Endothelial cell of umbilical vein (primary cell): ENCODE data around the gene ITPKB. TPM values are rescaled to one million over a fixed set of nuclear protein-coding genes. Genes with fewer than 3 reads are reported as not detected.

Experiments used
- BruUV-seq: library from RNA; stranded (reverse); fragments of 400-500 nt; replicated peaks from 2 replicates; lab custom pipeline; 2021; lab: Mats Ljungman, UMichigan
- CTCF ChIA-PET: fragments of 300-600, 350-600 bp; sonication (Branson Sonifier 250); formaldehyde crosslinking; loops from one replicate; lab custom pipeline; 2021; ENCODE audit warnings: antibody characterized with exemption, inconsistent platforms; lab: Charles Lee
- POLR2A ChIA-PET: fragments of 300-600, 350-600 bp; sonication (Branson Sonifier 250); formaldehyde crosslinking; loops from one replicate; lab custom pipeline; 2021; ENCODE audit warnings: antibody characterized with exemption, inconsistent platforms; lab: Charles Lee
- DNase-seq: peaks from one replicate; pipeline ENCODE4 v3.0.0-alpha.2; 2011; ENCODE audit warnings: low read depth, low spot score
- FAIRE-seq: peaks from 2 replicates; lab custom pipeline; 2011; peaks lifted over from hg19 to GRCh38; lab: Jason Lieb, UNC
- H2AFZ ChIP-seq: 2 replicates; pipeline ENCODE4 v1.6.0; 2012; ENCODE audit warnings: low read depth, low read length, control low read depth, inconsistent platforms
- H3K27ac ChIP-seq: 2 replicates; pipeline ENCODE4 v1.5.1; 2011; ENCODE audit warnings: low read depth, mild to moderate bottlenecking, control low read depth, low read length, moderate library complexity; ENCODE audit not compliant: insufficient read depth
- H3K27me3 ChIP-seq, 2 experiments: 2 replicates each; pipeline versions ENCODE4 v1.6.0 to v1.6.1; 2011; ENCODE audit warnings: low read length in 2 of 2, mixed read lengths in 1 of 2; ENCODE audit not compliant: control insufficient read depth in 2 of 2, insufficient read depth in 2 of 2
- H3K36me3 ChIP-seq, 2 experiments: 2 replicates in 1 of 2; 3 replicates in 1 of 2; pipeline ENCODE4 v1.5.1; 2011; ENCODE audit warnings: low read length in 2 of 2, mild to moderate bottlenecking in 1 of 2, moderate library complexity in 1 of 2; ENCODE audit not compliant: control insufficient read depth in 2 of 2, insufficient read depth in 2 of 2; ENCODE audit errors: extremely low read depth in 1 of 2
- H3K4me1 ChIP-seq: 3 replicates; pipeline ENCODE4 v1.5.1; 2011; ENCODE audit warnings: mild to moderate bottlenecking, low read length; ENCODE audit not compliant: control insufficient read depth, insufficient read depth; ENCODE audit errors: extremely low read depth
- H3K4me2 ChIP-seq: 2 replicates; pipeline ENCODE4 v1.6.1; 2011; ENCODE audit warnings: low read length, control low read depth, mixed read lengths; ENCODE audit not compliant: insufficient read depth
- H3K4me3 ChIP-seq, 3 experiments: fragments of 200-600 bp in 1 of 3; sonication (generic), shearing (Covaris generic) in 1 of 3; replicated peaks in 1 of 3; 2 replicates each; pipeline ENCODE4 v1.5.1; 2011 to 2016; ENCODE audit warnings: control low read depth in 3 of 3, low read length in 3 of 3, mild to moderate bottlenecking in 2 of 3, inconsistent platforms in 1 of 3, low read depth in 1 of 3, moderate library complexity in 1 of 3; ENCODE audit not compliant: insufficient read depth in 1 of 3
- H3K79me2 ChIP-seq: 2 replicates; pipeline ENCODE4 v1.6.0; 2012; ENCODE audit warnings: low read length, inconsistent platforms; ENCODE audit not compliant: control insufficient read depth, insufficient read depth
- H3K9ac ChIP-seq: replicated peaks from 2 replicates; pipeline ENCODE3; 2011; ENCODE audit warnings: low read length, control low read depth; ENCODE audit not compliant: insufficient read depth; ENCODE audit errors: extremely low read depth
- H3K9me1 ChIP-seq: replicated peaks from 3 replicates; pipeline ENCODE4 v1.6.0; 2011; ENCODE audit warnings: mild to moderate bottlenecking, low read length; ENCODE audit not compliant: control insufficient read depth, insufficient read depth; ENCODE audit errors: extremely low read depth
- H3K9me3 ChIP-seq: replicated peaks from 2 replicates; pipeline ENCODE4 v1.5.1; 2012; ENCODE audit warnings: low read length, inconsistent platforms; ENCODE audit not compliant: control insufficient read depth, insufficient read depth
- H4K20me1 ChIP-seq: replicated peaks from 2 replicates; pipeline ENCODE3; 2011; ENCODE audit warnings: mild to moderate bottlenecking, low read length; ENCODE audit not compliant: control insufficient read depth, insufficient read depth; ENCODE audit errors: extremely low read depth
- CTCF ChIP-seq, 2 donors: IDR thresholded peaks; 1 replicate in 1 of 2; 2 replicates in 1 of 2; pipeline ENCODE4 v1.5.1; 2011; ENCODE audit warnings: low read length in 2 of 2, mild to moderate bottlenecking in 2 of 2, moderate library complexity in 2 of 2, control low read depth in 1 of 2, inconsistent platforms in 1 of 2, low read depth in 1 of 2; ENCODE audit not compliant: insufficient read depth in 1 of 2; ENCODE audit errors: extremely low read depth in 1 of 2
- EZH2 ChIP-seq: IDR thresholded peaks from 2 replicates; pipeline ENCODE4 v1.6.1; 2012; ENCODE audit warnings: borderline replicate concordance, low read depth, mild to moderate bottlenecking, moderate library complexity, low read length, inconsistent platforms; ENCODE audit not compliant: severe bottlenecking
- FOS ChIP-seq: IDR thresholded peaks from 2 replicates; pipeline ENCODE4 v1.6.1; 2011; ENCODE audit warnings: mild to moderate bottlenecking, low read length, moderate library complexity, borderline replicate concordance; ENCODE audit not compliant: insufficient read depth
- GATA2 ChIP-seq: IDR thresholded peaks from 2 replicates; pipeline ENCODE4 v1.7.0; 2011; ENCODE audit warnings: low read depth, mild to moderate bottlenecking, moderate library complexity, mixed read lengths, low read length; ENCODE audit not compliant: insufficient read length, insufficient read depth
- JUN ChIP-seq: IDR thresholded peaks from 2 replicates; pipeline ENCODE4 v1.6.1; 2011; ENCODE audit warnings: borderline replicate concordance, low read depth; ENCODE audit not compliant: insufficient read length, insufficient read depth
- MAX ChIP-seq: IDR thresholded peaks from 2 replicates; pipeline ENCODE4 v1.6.1; 2011; ENCODE audit not compliant: insufficient read depth, insufficient read length
- MYC ChIP-seq: IDR thresholded peaks from one replicate; pipeline ENCODE4 v1.6.1; 2011; ENCODE audit warnings: mild to moderate bottlenecking, low read depth, low read length
- POLR2AphosphoS5 ChIP-seq: IDR thresholded peaks from 2 replicates; pipeline ENCODE4 v1.6.1; 2012; ENCODE audit warnings: low read depth, mild to moderate bottlenecking, control low read depth, low read length, moderate library complexity; ENCODE audit not compliant: insufficient read depth
- dilution Hi-C: fragments of 300-500 bp; cut with MboI; formaldehyde crosslinking; loops from one replicate; pipeline ENCODE4 v1.15.0; 2019; ENCODE audit warnings: low sequenced_read_pairs; ENCODE audit not compliant: extremely low pct_ligation_motif_present
- intact Hi-C: fragments of 100-400 bp; cut with micrococcal nuclease; formaldehyde crosslinking; loops from one replicate; pipeline ENCODE4 v1.10.0; 2022
- polyA plus RNA-seq, 4 experiments: library from polyadenylated mRNA; depleted of rRNA in 3 of 4; stranded (reverse) in 3 of 4; unstranded in 1 of 4; fragments of >200 nt; gene quantifications; 2 replicates each; pipeline versions ENCODE4 v1.2.1 to v1.2.3, GENCODE V29; 2011 to 2012; ENCODE audit warnings: missing spikeins in 1 of 4
- total RNA-seq: library from RNA; stranded (reverse); gene quantifications from 2 replicates; pipeline ENCODE4 v1.2.3, GENCODE V29; 2021

Gene ITPKB
- total and polyA plus RNA-seq, 2 donors (not counting 3 experiments of a cell fraction or from before 2014, with no cell fraction given), result 7.7 to 34.8 TPM

GRCh38 chr1:226646870-226647449 lies 92.1 kb downstream of the ITPKB start:
- H3K4me3 ChIP-seq, result no peak overlapping the region
- no peaks in the 10 kb centered on the region for H3K9me1 ChIP-seq
- intact Hi-C loops, result no loop called here
- ChIA-PET CTCF (interaction anchor here (1.6 kb wide), 1 partner anchor 21 kb away, joined by 5 read pairs; no protein-coding TSS in a partner anchor), POLR2A (no interaction called here)
- no peaks in the 10 kb centered on the region for H3K79me2 ChIP-seq
- H3K9ac ChIP-seq, result no peak overlapping the region
- H3K4me2 ChIP-seq, result no peak overlapping the region
- H2AFZ ChIP-seq, result no peak overlapping the region
- FAIRE-seq (no peak), DNase-seq (no peak)
- no peak overlapping the region for H3K27ac ChIP-seq
- H3K36me3 ChIP-seq, result peaks cover 0 to 23% of the 10 kb centered on the region in 2 experiments
- no peak for TF ChIP-seq EZH2
- TF ChIP-seq JUN, result no peak
- no peak for TF ChIP-seq MYC
- no peaks in the 10 kb centered on the region for H4K20me1 ChIP-seq
- no peaks in the 10 kb centered on the region for H3K27me3 ChIP-seq
- H3K4me1 ChIP-seq, result peaks cover 12% of the 10 kb centered on the region
- BruUV-seq, result no TSS peak
- dilution Hi-C loops, result no loop called here
- no peaks in the 10 kb centered on the region for H3K9me3 ChIP-seq

- no peaks in the 10 kb centered on the region for H3K27me3 ChIP-seq
- CTCF ChIA-PET, result no interaction called here
- TF ChIP-seq FOS (no peak), EZH2 (no peak), POLR2AphosphoS5 (no peak), JUN (no peak), MAX (no peak), CTCF (IDR thresholded peaks at IDR 0.05; ENCODE audit: extremely low read depth in 1 of 2, insufficient read depth in 1 of 2, low read depth in 1 of 2, low read length in 2 of 2) (no peak), GATA2 (no peak)
Measured at GRCh38 chr1:226646026-226646869, 92.8 kb downstream of the ITPKB start.

More at GRCh38 chr1:226646026-226646869, 92.8 kb downstream of the ITPKB start:
- H3K9me1 ChIP-seq, result no peaks in the 10 kb centered on the region
- BruUV-seq, result no TSS peak
- POLR2A ChIA-PET, result no interaction called here
- H3K36me3 ChIP-seq, result peaks cover 0 to 23% of the 10 kb centered on the region in 2 experiments
- no peak overlapping the region for H3K4me2 ChIP-seq
- dilution Hi-C loops, result no loop called here
- H3K9ac ChIP-seq, result no peak overlapping the region
- H3K9me3 ChIP-seq, result no peaks in the 10 kb centered on the region
- no peaks in the 10 kb centered on the region for H3K79me2 ChIP-seq
- H2AFZ ChIP-seq, result no peak overlapping the region
- intact Hi-C loops, result no loop called here
- DNase-seq (no peak), FAIRE-seq (no peak)
- no peak overlapping the region for H3K4me3 ChIP-seq
- H3K27ac ChIP-seq, result no peak overlapping the region
- peaks cover 12% of the 10 kb centered on the region for H3K4me1 ChIP-seq
- H4K20me1 ChIP-seq, result no peaks in the 10 kb centered on the region
